Esophagus muscularis mucosa (tissue), 4 donors: ENCODE data around the gene AK5. TPM values are rescaled to one million over a fixed set of nuclear protein-coding genes. Genes with fewer than 3 reads are reported as not detected.

Source experiments
- DNase-seq: peaks from one replicate; pipeline ENCODE4 v3.0.0-alpha.2; 2017; ENCODE audit errors: extremely low spot score
- H3K27ac ChIP-seq, 4 donors: fragments of 200-600 bp; sonication (generic); replicated peaks in 1 of 4; 1 replicate in 3 of 4; 2 replicates in 1 of 4; pipeline ENCODE4 v1.5.1; 2016 to 2019; ENCODE audit warnings: mild to moderate bottlenecking in 1 of 4
- H3K27me3 ChIP-seq, 4 donors: fragments of 200-600 bp; sonication (generic); one replicate each; pipeline versions ENCODE4 v1.5.1 to v1.6.0; 2016 to 2019
- H3K36me3 ChIP-seq, 4 donors: fragments of 200-600 bp; sonication (generic); one replicate each; pipeline ENCODE4 v1.5.1; 2016 to 2019
- H3K4me1 ChIP-seq, 4 donors: fragments of 200-600 bp; sonication (generic); one replicate each; pipeline ENCODE4 v1.5.1; 2016 to 2019
- H3K4me3 ChIP-seq, 4 donors: fragments of 200-600 bp; sonication (generic); 1 replicate in 2 of 4; 2 replicates in 2 of 4; pipeline ENCODE4 v1.5.1; 2016 to 2019; ENCODE audit warnings: mild to moderate bottlenecking in 4 of 4, moderate library complexity in 1 of 4
- H3K9me3 ChIP-seq, 4 donors: fragments of 200-600 bp; sonication (generic); 1 replicate in 3 of 4; 2 replicates in 1 of 4; pipeline ENCODE4 v1.5.1; 2016 to 2019
- EP300 ChIP-seq: sonication (generic); formaldehyde crosslinking; IDR thresholded peaks from one replicate; pipeline ENCODE4 v1.6.1; 2017; ENCODE audit warnings: antibody characterized with exemption
- POLR2A ChIP-seq: fragments of 450-650 bp; IDR thresholded peaks from one replicate; pipeline ENCODE4 v1.6.1; 2017; ENCODE audit warnings: antibody characterized with exemption, moderate library complexity, mild to moderate bottlenecking, low read depth
- POLR2AphosphoS5 ChIP-seq, 2 donors: sonication (generic); formaldehyde crosslinking; IDR thresholded peaks; one replicate each; pipeline ENCODE4 v1.6.1; 2017; ENCODE audit warnings: antibody characterized with exemption in 2 of 2
- WGBS: methylation state at CpG from one replicate; pipeline ENCODE4 v1.1.5; 2018; 5-methylcytosine and 5-hydroxymethylcytosine counted together
- intact Hi-C: fragments of 100-400 bp; cut with DNase I; formaldehyde crosslinking; loops from one replicate; pipeline ENCODE4 v1.15.1; 2023
- total RNA-seq, 4 donors: library from RNA; depleted of rRNA; stranded (reverse); fragments of >200 nt; gene quantifications; one replicate each; pipeline versions ENCODE4 v1.1.0 to v1.2.1, GENCODE V29; 2016
- TF ChIP-seq, protein P1 (sequence below), 3 experiments: fragments of 200-600 bp in 2 of 3; fragments of 450-650 bp in 1 of 3; sonication (generic) in 2 of 3; IDR thresholded peaks; one replicate each; pipeline ENCODE4 v1.5.1; 2017 to 2019; ENCODE audit warnings: antibody characterized with exemption in 3 of 3, mild to moderate bottlenecking in 2 of 3, moderate library complexity in 1 of 3

The AK5 gene
- total RNA-seq, 4 donors from 2014 or later: 0.97 to 2.5 (median 2.0) TPM

- WGBS: 94% methylated on average over 2 of the region's 2 CpGs
- H3K27ac ChIP-seq: no peak overlapping the region
- H3K4me1 ChIP-seq: peaks cover 0 to 5% (median 0%) of the 10 kb centered on the region in 4 donors
- H3K27me3 ChIP-seq: no peaks in the 10 kb centered on the region
- no peaks in the 10 kb centered on the region for H3K9me3 ChIP-seq
- intact Hi-C loops: no loop called here
- no peak for TF ChIP-seq POLR2A
- no peak for TF ChIP-seq EP300
- TF ChIP-seq, protein P1, sequence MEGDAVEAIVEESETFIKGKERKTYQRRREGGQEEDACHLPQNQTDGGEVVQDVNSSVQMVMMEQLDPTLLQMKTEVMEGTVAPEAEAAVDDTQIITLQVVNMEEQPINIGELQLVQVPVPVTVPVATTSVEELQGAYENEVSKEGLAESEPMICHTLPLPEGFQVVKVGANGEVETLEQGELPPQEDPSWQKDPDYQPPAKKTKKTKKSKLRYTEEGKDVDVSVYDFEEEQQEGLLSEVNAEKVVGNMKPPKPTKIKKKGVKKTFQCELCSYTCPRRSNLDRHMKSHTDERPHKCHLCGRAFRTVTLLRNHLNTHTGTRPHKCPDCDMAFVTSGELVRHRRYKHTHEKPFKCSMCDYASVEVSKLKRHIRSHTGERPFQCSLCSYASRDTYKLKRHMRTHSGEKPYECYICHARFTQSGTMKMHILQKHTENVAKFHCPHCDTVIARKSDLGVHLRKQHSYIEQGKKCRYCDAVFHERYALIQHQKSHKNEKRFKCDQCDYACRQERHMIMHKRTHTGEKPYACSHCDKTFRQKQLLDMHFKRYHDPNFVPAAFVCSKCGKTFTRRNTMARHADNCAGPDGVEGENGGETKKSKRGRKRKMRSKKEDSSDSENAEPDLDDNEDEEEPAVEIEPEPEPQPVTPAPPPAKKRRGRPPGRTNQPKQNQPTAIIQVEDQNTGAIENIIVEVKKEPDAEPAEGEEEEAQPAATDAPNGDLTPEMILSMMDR (IDR thresholded peaks at IDR 0.05): no peak
- TF ChIP-seq POLR2AphosphoS5 (IDR thresholded peaks at IDR 0.05): no peak
- no peak for DNase-seq
- H3K4me3 ChIP-seq: no peak overlapping the region
- no peaks in the 10 kb centered on the region for H3K36me3 ChIP-seq
Measured at GRCh38 chr1:77394166-77394565, 112.3 kb downstream of the AK5 start.

GRCh38 chr1:77395051-77395450 is 113.2 kb downstream of the AK5 start:
- DNase-seq: no peak
- Histone ChIP-seq H3K4me3 (no peak overlapping the region), H3K27me3 (no peaks in the 10 kb centered on the region), H3K9me3 (no peaks in the 10 kb centered on the region), H3K4me1 (peaks cover 0 to 5% (median 0%) of the 10 kb centered on the region in 4 donors), H3K27ac (no peak overlapping the region), H3K36me3 (no peaks in the 10 kb centered on the region)
- TF ChIP-seq POLR2AphosphoS5 (IDR thresholded peaks at IDR 0.05): no peak
- TF ChIP-seq, protein P1 (IDR thresholded peaks at IDR 0.05): no peak
- no peak for TF ChIP-seq POLR2A
- no peak for TF ChIP-seq EP300
- intact Hi-C loops: no loop called here

- WGBS: 80% methylated on average over 3 of the region's 3 CpGs
- no peaks in the 10 kb centered on the region for H3K27me3 ChIP-seq
- DNase-seq: no peak
- no peak for TF ChIP-seq EP300
- no peak for TF ChIP-seq POLR2AphosphoS5 (IDR thresholded peaks at IDR 0.05)
- TF ChIP-seq POLR2A: no peak
- TF ChIP-seq, protein P1 (IDR thresholded peaks at IDR 0.05): no peak
- no peaks in the 10 kb centered on the region for H3K9me3 ChIP-seq
- no peaks in the 10 kb centered on the region for H3K36me3 ChIP-seq
- H3K27ac ChIP-seq: no peak overlapping the region
- no peak overlapping the region for H3K4me3 ChIP-seq
- peaks cover 0 to 5% (median 0%) of the 10 kb centered on the region in 4 donors for H3K4me1 ChIP-seq
- intact Hi-C loops: no loop called here
Measured at GRCh38 chr1:77398152-77398551, 116.3 kb downstream of the AK5 start.

DNA sequence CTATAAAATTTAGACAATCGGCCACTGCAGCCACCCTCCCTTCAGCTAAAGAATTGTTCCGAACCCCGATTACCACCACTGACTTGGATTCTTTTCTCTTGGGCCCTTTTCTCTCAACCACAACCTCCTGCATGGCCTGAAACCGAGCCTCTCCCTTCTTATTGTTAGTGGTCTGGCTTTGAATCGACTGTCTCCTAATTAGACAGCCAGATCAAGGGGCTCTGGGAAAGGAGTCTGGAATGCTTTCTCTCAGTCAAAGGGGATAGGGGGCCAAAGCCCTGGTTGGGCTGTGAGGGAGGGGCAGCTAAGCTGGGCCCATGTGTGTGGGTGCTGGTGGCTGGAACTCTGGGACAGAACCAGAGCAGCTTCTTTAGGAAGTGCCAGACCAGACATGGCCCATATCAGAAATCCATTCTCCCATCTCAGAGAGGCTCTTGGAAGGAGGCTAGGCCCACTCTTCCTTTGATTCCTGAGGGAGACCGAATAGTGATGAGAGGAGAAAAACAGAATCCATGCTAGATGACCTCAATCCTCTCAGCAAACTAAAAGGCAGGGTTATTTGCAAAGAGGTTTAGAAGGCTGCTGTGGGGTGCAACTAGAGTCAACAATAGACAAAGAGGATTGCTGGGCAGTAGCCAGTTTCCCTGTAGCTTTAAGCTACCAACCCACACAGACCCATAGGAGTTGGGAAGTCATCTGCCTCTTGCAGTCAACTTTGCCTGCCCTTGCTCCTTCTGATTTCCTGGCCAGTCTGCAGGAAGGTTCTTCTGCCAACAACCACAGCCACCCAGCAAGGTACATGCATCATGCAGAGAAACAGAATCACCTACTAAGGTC is 117.6 kb downstream of the AK5 start:
- TF ChIP-seq POLR2AphosphoS5 (IDR thresholded peaks at IDR 0.05) (no peak), EP300 (no peak), POLR2A (no peak)
- TF ChIP-seq, protein P1 (IDR thresholded peaks at IDR 0.05): no peak
- Histone ChIP-seq H3K27ac (no peak overlapping the region), H3K4me3 (no peak overlapping the region), H3K36me3 (no peaks in the 10 kb centered on the region), H3K9me3 (no peaks in the 10 kb centered on the region), H3K27me3 (no peaks in the 10 kb centered on the region), H3K4me1 (peaks cover 0 to 5% (median 0%) of the 10 kb centered on the region in 4 donors)
- intact Hi-C loops: no loop called here
- WGBS: 80% methylated on average over 6 of the region's 6 CpGs
- DNase-seq: no peak
